HAP-1 (cell line): Measurements from ENCODE around the gene LAMC2.
"Not testable (repeated sequence)": the region's sequence is repeated elsewhere in the genome, so short reads cannot be mapped to it uniquely, and the experiment has no call there.

Experiments
- DNase-seq, 2 experiments: peaks; one replicate each; pipeline ENCODE4 v3.0.0-alpha.2; 2016 to 2020; ENCODE audit warnings: low spot score in 2 of 2
- H3K27me3 ChIP-seq: fragments of 250-450 bp; sonication (Bioruptor Pico); 2 replicates; pipeline ENCODE4 v1.5.1; 2020; ENCODE audit warnings: low read depth, mild to moderate bottlenecking, moderate library complexity
- H3K36me3 ChIP-seq: fragments of 250-450 bp; sonication (Bioruptor Pico); replicated peaks from 2 replicates; pipeline ENCODE4 v1.5.1; 2020; ENCODE audit warnings: mild to moderate bottlenecking
- H3K4me1 ChIP-seq: fragments of 250-450 bp; sonication (Bioruptor Pico); 2 replicates; pipeline ENCODE4 v1.5.1; 2020; ENCODE audit warnings: mild to moderate bottlenecking
- H3K4me3 ChIP-seq: fragments of 250-450 bp; sonication (Bioruptor Pico); 2 replicates; pipeline ENCODE4 v1.5.1; 2020; ENCODE audit warnings: mild to moderate bottlenecking, moderate library complexity
- H3K9me3 ChIP-seq: fragments of 250-450 bp; sonication (Bioruptor Pico); 2 replicates; pipeline ENCODE4 v1.5.1; 2020; ENCODE audit warnings: mild to moderate bottlenecking, moderate library complexity
- in situ Hi-C: fragments of 300-500 bp; cut with MboI; formaldehyde crosslinking; loops from 3 replicates; pipeline ENCODE4 v1.14.3; 2020; ENCODE audit warnings: low sequenced_read_pairs, inconsistent platforms, mixed read lengths

Gene LAMC2

DNA sequence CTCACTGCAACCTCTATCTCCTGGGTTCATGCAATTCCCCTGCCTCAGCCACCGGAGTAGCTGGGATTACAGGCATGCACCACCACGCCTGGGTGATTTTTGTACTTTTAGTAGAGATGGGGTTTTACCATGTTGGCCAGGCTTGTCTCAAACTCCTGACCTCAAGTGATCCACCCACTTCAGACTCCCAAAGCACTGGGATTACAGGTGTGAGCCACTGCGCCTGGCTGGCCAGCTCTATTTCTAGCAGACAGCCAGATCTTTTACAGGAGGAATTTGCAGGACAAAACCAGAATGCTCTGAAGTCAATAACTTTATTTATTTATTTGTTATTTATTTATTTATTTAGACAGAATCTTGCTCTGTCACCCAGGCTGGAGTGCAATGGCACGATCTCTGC is 87.9 kb downstream of the LAMC2 start:
- in situ Hi-C loops, result not testable (repeated sequence)

DNA sequence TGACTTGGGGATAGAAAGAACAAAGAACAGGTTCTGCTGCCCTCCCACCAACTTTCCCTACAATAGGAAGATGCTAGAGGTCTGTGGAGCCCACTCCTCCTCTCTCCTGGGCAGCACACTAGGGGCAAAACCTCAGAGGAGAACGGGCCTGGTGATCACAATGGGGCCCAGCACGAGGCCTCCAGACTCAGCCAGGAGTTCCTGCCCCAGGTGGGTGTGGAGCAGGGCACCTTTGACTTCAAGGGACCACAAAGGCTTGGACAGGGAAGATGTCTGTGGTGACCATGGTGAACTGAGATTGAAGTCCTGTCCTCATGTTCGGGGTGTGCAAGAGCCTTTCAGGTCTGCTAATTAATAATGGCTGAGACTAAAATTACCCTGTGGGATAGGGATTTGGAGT is 88.8 kb downstream of the LAMC2 start:
- Histone ChIP-seq H3K4me1 (no peaks in the 10 kb centered on the region; the same call in 1 of the 2 replicates), H3K36me3 (no peaks in the 10 kb centered on the region), H3K27me3 (no peaks in the 10 kb centered on the region), H3K4me3 (no peak overlapping the region), H3K9me3 (no peaks in the 10 kb centered on the region)
- in situ Hi-C loops, result no loop called here
- no peak for DNase-seq

More for the DNA sequence above, 87.9 kb downstream of the LAMC2 start:
- not testable (repeated sequence) for H3K4me1 ChIP-seq, H3K4me3 ChIP-seq, DNase-seq, H3K36me3 ChIP-seq, H3K27me3 ChIP-seq, H3K9me3 ChIP-seq

DNA sequence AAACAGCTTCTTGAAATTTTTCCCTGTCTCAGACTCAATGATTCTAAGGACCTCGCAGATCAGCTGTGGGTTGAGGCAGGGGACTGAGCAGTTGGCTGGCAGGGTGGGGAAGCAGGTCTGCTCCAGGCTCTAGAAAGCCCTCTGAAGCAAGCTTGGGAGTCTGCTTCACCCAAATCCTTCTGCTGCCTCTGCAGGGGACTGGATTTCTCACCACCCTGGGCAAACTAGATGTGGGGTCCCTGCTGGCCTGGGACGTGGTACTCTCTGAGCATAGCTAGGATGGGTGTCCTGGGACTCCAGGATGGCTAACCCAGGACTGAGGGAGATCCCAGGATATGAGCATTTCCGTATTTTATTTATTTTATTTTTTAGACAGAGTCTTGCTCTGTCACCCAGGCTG is 89.3 kb downstream of the LAMC2 start:
- in situ Hi-C loops, result no loop called here
- no peak for DNase-seq
- no peaks in the 10 kb centered on the region for H3K36me3 ChIP-seq
- H3K27me3 ChIP-seq, result no peaks in the 10 kb centered on the region
- H3K9me3 ChIP-seq, result no peaks in the 10 kb centered on the region
- no peak overlapping the region for H3K4me3 ChIP-seq
- no peaks in the 10 kb centered on the region; the same call in 1 of the 2 replicates for H3K4me1 ChIP-seq

DNA sequence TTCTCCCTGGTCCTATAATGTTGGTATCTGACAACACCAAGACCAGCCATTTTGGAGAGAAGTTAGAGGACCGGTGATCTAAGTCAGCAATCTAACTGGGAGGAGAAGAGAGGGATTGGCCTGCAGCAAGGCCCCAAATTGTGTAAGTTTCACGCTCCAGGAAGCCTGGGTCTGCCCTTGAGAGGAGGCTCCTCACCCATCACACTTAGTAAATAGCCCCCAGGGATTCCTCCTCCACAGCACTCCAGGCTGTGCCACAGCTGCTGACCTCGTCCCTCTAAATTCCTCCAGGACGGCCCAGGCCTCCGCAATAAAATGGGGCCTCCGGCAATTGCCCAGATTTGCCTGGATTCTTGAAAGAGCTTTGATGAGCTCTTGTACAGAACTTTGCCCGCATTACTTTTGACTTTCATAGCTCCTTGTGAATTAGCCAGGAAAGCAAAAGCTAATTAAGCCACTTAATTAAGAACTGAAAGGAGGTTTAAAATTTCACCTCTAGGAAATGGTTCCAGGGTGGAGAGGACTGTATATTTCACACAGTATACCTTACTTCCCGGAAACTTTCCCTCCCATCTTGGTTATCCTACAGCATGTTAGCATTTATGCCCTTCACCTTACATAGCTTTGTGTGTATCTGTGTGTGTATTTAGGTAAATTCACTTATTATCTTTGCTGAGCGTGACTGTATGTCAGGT is 90.5 kb downstream of the LAMC2 start:
- Histone ChIP-seq H3K9me3 (no peaks in the 10 kb centered on the region), H3K4me1 (no peaks in the 10 kb centered on the region; the same call in 1 of the 2 replicates), H3K36me3 (no peaks in the 10 kb centered on the region), H3K4me3 (no peak overlapping the region), H3K27me3 (no peaks in the 10 kb centered on the region)
- in situ Hi-C loops, result no loop called here
- peak in 1 of 2 experiments; percentile 28 for DNase-seq

DNA sequence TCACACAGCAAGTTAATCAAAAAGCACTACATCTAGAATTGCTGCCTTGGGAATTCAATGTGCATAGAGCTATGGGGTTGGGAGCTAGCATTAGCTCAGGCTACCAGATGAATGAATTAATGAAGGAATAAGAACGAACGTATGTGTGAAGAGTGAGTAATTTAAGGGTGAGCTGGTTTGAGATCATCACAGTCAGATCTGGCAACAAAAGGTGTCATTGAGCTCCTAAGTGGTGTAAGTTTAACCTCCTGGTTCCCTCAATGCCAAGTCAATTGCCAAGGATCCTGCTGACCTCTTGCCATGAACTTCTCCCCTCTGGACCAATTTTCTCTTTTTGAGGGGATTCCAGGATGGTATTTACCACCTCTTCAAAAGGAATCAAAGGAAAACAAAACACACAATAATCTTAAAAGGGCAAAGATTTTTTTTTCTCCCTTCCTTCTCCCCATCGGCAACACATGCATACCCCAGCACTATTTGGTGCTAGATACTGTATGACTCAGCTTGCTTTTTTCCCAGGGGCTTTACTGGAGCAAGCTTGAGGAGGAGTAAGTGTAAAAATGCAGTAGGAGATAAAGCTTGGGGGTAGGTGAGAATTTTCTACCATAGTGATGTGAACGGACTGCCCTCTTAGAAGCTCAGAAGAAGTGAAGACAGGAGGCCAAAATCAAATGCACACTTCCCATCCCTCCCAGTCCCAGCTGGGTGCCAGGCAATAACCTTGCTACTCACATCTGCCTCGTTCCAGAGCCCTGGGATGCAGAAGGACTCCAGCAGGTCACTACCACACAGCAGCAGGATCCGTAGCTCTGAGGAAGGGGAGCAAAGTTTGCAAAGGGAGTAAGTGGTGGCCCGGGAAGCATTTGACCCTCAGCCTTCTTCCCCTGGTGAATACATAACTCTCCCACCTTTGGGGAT is 92.0 kb downstream of the LAMC2 start:
- Histone ChIP-seq H3K36me3 (no peaks in the 10 kb centered on the region), H3K27me3 (no peaks in the 10 kb centered on the region), H3K9me3 (no peaks in the 10 kb centered on the region), H3K4me1 (peaks cover 2% of the 10 kb centered on the region; the same call in 1 of the 2 replicates), H3K4me3 (no peak overlapping the region)
- in situ Hi-C loops, result no loop called here
- no peak for DNase-seq

DNA sequence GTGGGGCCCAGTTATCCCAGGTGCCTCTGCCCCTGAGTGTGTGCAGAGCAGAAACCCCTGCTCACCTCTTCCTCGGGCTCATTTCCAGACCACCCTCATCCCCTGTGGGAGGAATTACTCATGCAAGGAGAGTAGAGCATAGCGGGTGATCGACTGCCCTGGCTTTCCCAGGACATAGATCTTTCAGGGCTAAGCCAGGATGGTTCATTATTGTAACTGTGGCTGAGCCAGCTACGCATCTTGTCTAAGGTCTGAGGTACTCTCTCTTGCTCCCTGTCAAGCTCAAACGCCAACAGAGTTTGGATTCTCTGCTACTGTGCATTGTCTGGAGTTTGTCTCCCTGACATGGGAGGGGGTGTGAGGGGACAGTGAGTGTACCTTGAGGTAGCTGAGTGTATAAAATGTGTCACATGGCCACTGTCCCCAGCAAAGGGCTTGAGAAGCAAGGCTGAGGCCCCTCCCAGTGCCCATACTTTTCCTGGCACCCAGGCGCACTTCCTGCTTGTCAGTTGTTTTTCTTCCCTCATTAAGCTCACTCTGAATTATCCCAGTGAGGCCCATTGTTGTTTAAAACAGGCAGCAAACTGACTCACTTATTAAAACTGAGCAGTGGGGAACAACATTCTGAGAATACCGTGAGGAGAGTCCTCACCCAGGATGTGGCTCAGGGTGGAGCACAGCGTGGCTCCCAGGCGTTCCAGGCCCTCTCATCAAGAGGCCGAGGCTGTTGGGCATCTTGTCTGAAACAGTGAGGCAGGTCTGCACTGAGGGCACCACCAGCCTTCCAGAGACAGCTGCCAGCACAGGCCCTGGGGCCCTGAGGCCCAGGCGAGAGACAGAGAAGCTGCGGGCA is 92.9 kb downstream of the LAMC2 start:
- no peak for DNase-seq
- in situ Hi-C loops, result no loop called here
- Histone ChIP-seq H3K36me3 (no peaks in the 10 kb centered on the region), H3K4me3 (no peak overlapping the region), H3K4me1 (peaks cover 2% of the 10 kb centered on the region; the same call in 1 of the 2 replicates), H3K27me3 (no peaks in the 10 kb centered on the region), H3K9me3 (no peaks in the 10 kb centered on the region)

DNA sequence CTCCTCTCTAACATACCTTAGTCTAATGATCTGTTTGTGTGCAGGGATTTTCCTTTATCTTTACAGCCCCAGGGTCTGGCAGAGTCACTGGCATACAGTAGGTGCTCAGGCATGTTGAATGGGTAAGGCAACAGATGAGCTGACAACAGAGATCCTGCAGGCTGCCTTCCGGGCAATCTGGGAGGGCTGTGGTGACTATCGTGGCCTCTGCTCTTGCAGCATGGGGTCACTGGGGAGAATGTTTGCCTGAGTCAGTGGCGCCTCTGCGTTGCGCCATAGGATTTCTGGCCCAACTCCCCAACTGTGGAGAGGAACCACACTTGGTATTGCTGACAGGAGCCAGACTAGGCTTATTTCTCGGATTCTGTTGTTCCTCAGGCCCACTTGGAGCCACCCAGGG is 93.8 kb downstream of the LAMC2 start:
- DNase-seq, result no peak
- in situ Hi-C loops, result loop anchor here (5.0 kb wide), 1 partner anchor 342 kb away; no protein-coding TSS in a partner anchor
- Histone ChIP-seq H3K36me3 (no peaks in the 10 kb centered on the region), H3K4me1 (peaks cover 2% of the 10 kb centered on the region; the same call in 1 of the 2 replicates), H3K27me3 (no peaks in the 10 kb centered on the region), H3K4me3 (no peak overlapping the region), H3K9me3 (no peaks in the 10 kb centered on the region)

DNA sequence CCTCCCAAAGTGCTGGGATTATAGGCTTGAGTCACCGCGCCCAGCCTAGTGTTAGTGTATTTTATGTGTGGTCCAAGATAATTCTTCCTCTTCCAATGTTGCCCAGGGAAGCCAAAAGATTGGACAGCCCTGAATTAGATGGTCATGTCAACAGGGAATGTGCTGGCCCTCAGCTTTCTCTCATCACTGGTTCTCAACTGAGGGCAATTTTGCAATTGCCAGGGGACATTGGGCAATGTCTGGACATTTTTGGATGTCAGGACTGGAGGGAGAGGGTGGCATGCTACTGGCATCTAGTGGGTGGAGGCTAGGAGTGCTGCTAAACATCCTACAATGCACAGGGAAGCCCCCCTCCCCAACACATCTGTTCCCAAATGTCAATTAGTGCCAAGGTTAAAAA is 95.0 kb downstream of the LAMC2 start:
- DNase-seq, result no peak
- in situ Hi-C loops, result loop anchor here (5.0 kb wide), 1 partner anchor 341 kb away; no protein-coding TSS in a partner anchor
- no peaks in the 10 kb centered on the region for H3K9me3 ChIP-seq
- no peaks in the 10 kb centered on the region for H3K36me3 ChIP-seq
- peaks cover 2% of the 10 kb centered on the region; the same call in 1 of the 2 replicates for H3K4me1 ChIP-seq
- no peaks in the 10 kb centered on the region for H3K27me3 ChIP-seq
- no peak overlapping the region for H3K4me3 ChIP-seq

DNA sequence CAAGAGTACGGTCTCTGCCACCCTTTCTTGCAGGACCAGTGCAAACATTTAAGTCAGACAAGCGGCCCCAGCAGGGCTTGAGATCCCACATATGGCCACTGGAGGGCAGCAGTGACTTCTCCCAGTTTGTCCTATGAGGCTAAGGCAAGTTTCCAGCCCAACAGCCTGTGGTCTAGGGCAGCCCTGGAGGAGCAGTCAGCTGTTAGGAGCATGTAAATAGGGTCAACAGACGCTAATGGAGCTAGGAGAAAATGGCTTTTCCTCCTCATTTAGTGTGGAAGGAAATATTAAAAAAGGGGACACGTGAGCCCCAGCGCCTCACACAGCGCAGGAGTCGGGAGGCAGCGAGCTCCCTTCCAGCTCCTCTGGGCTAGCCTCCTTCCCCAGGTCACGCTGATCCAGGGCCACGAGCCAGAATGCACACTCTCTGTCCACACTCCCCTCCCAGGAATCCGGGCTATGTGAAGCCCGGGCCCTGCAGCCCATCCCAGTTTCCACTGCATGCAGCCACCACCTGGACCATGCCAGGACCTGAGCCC is 95.6 kb downstream of the LAMC2 start:
- H3K4me1 ChIP-seq, result peaks cover 2% of the 10 kb centered on the region; the same call in 1 of the 2 replicates
- in situ Hi-C loops, result loop anchor here (5.0 kb wide), 1 partner anchor 341 kb away; no protein-coding TSS in a partner anchor

DNA sequence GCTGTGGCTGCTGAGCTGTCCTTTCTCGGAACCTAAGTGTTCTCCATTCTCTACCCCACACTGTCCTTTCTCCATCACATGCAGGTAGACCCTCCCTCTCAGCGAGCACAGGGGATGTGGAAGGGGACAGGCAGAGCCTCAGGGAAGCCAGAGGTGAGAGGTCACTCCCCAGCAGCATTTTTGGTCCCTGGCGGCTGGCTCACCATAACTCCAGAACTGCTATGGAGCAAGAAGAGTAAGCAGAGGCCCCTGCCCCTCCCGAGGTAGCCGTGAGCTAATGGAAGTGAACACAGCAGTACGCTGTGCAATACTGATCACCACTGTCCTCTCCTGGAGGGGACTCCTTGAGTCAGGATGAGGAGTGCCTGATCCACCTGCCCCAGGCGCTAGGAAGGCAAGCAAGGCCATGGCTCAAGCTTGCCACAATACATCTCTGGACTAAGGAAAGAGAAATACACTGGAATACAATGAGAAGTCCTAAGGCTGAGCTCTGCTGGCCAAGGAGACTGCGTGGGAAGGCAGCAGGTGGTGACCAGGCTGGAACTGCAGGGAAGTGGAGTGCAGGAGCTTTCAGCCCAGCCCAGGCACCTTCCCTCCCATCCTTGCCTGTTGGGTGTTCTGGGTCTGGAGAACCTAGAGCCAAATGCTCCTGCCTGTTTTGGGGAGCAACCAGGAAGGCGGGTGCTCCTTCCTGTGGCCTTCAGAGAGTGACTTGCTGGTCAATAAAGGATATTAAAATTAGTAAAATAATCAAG is 96.2 kb downstream of the LAMC2 start:
- Histone ChIP-seq H3K27me3 (no peaks in the 10 kb centered on the region), H3K9me3 (no peaks in the 10 kb centered on the region), H3K36me3 (no peaks in the 10 kb centered on the region), H3K4me1 (peaks cover 2% of the 10 kb centered on the region; the same call in 1 of the 2 replicates), H3K4me3 (no peak overlapping the region)
- in situ Hi-C loops, result loop anchor here (5.0 kb wide), 1 partner anchor 340 kb away; no protein-coding TSS in a partner anchor
- DNase-seq, result no peak

More for the DNA sequence above, 95.6 kb downstream of the LAMC2 start:
- peak; percentile 70 to 92 for DNase-seq
- Histone ChIP-seq H3K27me3 (no peaks in the 10 kb centered on the region), H3K9me3 (no peaks in the 10 kb centered on the region), H3K36me3 (no peaks in the 10 kb centered on the region), H3K4me3 (no peak overlapping the region)

DNA sequence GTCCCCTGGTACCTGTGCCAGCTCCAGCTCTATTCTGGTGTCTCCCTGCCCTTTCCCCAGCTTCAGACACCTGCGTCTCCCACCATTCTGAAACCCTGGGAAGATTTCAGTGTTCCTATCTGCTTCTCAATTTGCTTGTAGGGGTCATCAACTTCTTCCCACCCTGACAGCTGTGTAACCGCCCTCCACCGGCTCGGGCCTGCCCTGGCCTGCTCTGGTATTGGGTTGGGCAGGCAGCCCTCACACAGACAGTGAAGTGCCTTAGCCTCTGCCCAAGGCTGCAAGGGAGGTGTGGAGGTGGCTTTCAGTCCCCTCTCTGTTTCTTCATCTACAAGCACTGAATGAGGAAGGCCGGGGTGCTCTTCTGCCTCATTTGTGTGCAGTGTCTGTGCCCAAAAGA is 97.2 kb downstream of the LAMC2 start:
- Histone ChIP-seq H3K27me3 (no peaks in the 10 kb centered on the region), H3K4me3 (no peak overlapping the region), H3K36me3 (no peaks in the 10 kb centered on the region), H3K9me3 (no peaks in the 10 kb centered on the region), H3K4me1 (peaks cover 2% of the 10 kb centered on the region; the same call in 1 of the 2 replicates)
- in situ Hi-C loops, result loop anchor here (5.0 kb wide), 1 partner anchor 339 kb away; no protein-coding TSS in a partner anchor
- DNase-seq, result no peak

DNA sequence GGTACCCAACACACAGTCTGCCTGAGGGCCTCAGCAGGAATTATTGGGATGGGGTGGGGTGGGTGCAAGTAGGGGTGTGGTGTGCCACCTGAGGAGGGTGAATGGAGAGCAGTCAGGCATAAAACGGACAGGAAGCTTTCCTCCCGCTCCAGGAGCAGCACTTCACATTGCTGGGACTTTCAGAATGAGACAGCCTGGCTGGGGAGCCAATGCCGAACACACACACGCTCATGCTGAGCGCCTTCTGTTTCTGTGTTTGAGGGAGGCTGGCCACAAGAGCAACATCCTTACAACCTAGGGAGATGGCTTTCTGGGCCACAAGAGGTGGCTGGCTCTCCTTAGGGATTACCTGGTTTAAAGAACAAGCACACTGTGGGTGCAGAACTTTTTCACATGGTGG is 98.0 kb downstream of the LAMC2 start:
- H3K27me3 ChIP-seq, result no peaks in the 10 kb centered on the region
- peaks cover 2% of the 10 kb centered on the region; the same call in 1 of the 2 replicates for H3K4me1 ChIP-seq
- DNase-seq, result no peak
- in situ Hi-C loops, result loop anchor here (5.0 kb wide), 1 partner anchor 338 kb away; no protein-coding TSS in a partner anchor
- no peak overlapping the region for H3K4me3 ChIP-seq
- H3K36me3 ChIP-seq, result no peaks in the 10 kb centered on the region
- H3K9me3 ChIP-seq, result 0 out of 2 replicates have a peak, but pooled peaks cover 2% of the 10 kb centered on the region
